Mammary epithelial cell (primary cell): ENCODE measurements around the gene HARS1.

ENCODE experiments used
- EZH2 ChIP-seq: IDR thresholded peaks from 2 replicates; pipeline ENCODE4 v1.6.1; 2012; ENCODE audit warnings: low read length, inconsistent platforms, borderline replicate concordance
- TF ChIP-seq, protein P1 (sequence below), 2 donors: IDR thresholded peaks in 1 of 2; conservative IDR thresholded peaks in 1 of 2; 2 replicates each; pipeline ENCODE4 v1.5.1; 2011 to 2012; ENCODE audit warnings: inconsistent platforms in 2 of 2, low read length in 2 of 2, mild to moderate bottlenecking in 2 of 2, control low read depth in 1 of 2, low read depth in 1 of 2; ENCODE audit not compliant: insufficient read depth in 1 of 2; ENCODE audit errors: extremely low read depth in 1 of 2

DNA sequence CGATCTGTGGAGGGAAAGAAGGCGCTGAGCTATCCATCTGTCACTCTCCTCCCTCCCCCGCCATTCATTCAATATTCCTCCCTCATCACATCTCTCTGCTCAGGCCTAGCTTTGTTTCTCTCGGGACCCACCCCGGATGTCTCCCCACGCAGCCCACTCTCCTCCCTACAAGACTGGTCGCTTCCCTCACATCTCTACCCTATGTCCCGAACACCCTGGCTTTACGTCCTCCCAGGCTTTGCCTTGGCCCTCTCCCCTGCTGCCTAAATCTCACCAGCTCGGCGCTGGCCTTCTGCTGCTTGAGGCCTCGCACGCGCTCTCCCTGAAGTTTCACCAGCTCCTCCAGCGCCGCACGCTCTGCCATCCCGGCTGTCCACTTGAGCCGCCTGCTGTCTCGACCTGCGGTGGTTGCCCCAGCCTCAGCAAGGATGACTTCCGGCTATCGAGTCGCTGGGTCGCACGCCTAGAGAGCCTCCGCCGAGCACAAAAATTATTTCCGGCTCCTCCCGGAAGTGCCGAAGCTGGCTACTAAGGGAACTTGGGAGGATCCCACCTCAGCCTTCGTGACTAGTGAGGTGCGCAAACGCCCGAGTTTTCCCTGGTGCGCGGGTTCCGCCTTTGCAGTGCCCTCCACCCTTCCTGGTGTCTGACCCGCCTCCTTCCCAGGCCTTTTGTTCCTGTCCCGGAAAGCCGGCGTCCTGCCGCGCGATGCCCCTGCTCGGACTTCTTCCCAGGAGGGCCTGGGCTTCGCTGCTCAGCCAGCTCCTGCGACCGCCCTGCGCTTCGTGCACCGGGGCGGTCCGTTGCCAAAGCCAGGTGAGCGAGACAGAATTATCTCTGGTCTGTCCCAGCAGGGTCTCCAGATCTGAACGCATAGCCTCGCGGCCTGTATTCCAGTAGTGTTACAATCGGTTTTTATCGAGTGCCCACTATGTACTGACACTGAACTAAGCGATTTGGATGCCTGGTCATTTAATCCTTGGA, at the start of gene HARS1, which contains the start of gene HARS2:
- TF ChIP-seq, protein P1, sequence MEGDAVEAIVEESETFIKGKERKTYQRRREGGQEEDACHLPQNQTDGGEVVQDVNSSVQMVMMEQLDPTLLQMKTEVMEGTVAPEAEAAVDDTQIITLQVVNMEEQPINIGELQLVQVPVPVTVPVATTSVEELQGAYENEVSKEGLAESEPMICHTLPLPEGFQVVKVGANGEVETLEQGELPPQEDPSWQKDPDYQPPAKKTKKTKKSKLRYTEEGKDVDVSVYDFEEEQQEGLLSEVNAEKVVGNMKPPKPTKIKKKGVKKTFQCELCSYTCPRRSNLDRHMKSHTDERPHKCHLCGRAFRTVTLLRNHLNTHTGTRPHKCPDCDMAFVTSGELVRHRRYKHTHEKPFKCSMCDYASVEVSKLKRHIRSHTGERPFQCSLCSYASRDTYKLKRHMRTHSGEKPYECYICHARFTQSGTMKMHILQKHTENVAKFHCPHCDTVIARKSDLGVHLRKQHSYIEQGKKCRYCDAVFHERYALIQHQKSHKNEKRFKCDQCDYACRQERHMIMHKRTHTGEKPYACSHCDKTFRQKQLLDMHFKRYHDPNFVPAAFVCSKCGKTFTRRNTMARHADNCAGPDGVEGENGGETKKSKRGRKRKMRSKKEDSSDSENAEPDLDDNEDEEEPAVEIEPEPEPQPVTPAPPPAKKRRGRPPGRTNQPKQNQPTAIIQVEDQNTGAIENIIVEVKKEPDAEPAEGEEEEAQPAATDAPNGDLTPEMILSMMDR (conservative IDR thresholded peaks at IDR 0.05 in 1 of 2, IDR thresholded peaks at IDR 0.05 in 1 of 2; ENCODE audit: extremely low read depth in 1 of 2, insufficient read depth in 1 of 2, low read depth in 1 of 2, low read length in 2 of 2) = no peak
- no peak for TF ChIP-seq EZH2
